HEK293 (cell line): ENCODE measurements around the gene CCDC8.

Source experiments
- CTCF ChIA-PET: fragments of 350-600 bp; formaldehyde crosslinking; extraction: SDS; loops from one replicate; lab custom pipeline; 2021; ENCODE audit warnings: antibody characterized with exemption; lab: Yijun Ruan, JAX
- POLR2A ChIA-PET: fragments of 300-600 bp; formaldehyde crosslinking; extraction: SDS; loops from one replicate; lab custom pipeline; 2020; ENCODE audit warnings: antibody characterized with exemption, inconsistent platforms; lab: Yijun Ruan, JAX
- H3K27ac ChIP-seq: fragments of 200-500 bp; sonication (Bioruptor generic); 2 replicates; pipeline ENCODE4 v1.5.1; 2014; ENCODE audit warnings: low read depth, low read length, control low read depth, inconsistent platforms; ENCODE audit errors: extremely low read depth
- H3K36me3 ChIP-seq, 2 experiments: fragments of 200-500 bp in 1 of 2; sonication (Bioruptor generic) in 1 of 2; 1 replicate in 1 of 2; 2 replicates in 1 of 2; pipeline ENCODE4 v1.5.1; 2014 to 2017; ENCODE audit warnings: inconsistent platforms in 2 of 2, low read length in 2 of 2; ENCODE audit not compliant: control insufficient read depth in 2 of 2, insufficient read depth in 1 of 2
- H3K4me1 ChIP-seq: fragments of 200-500 bp; sonication (Bioruptor generic); 2 replicates; pipeline ENCODE4 v1.5.1; 2014; ENCODE audit warnings: mild to moderate bottlenecking, low read length, inconsistent platforms; ENCODE audit not compliant: control insufficient read depth, insufficient read depth
- H3K4me3 ChIP-seq: 2 replicates; pipeline ENCODE4 v1.5.1; 2011; ENCODE audit warnings: low read depth, mild to moderate bottlenecking, control low read depth, low read length, moderate library complexity
- H3K9me3 ChIP-seq: fragments of 200-500 bp; sonication (Bioruptor generic); 2 replicates; pipeline ENCODE4 v1.5.1; 2014; ENCODE audit warnings: low read depth, low read length, inconsistent platforms; ENCODE audit not compliant: control insufficient read depth, insufficient read depth
- GFI1B ChIP-seq: fragments of 450-650 bp; formaldehyde crosslinking; IDR thresholded peaks from 2 replicates; pipeline ENCODE4 v1.5.1; 2016; ENCODE audit warnings: missing biosample characterization, missing genetic modification characterization
- GLIS1 ChIP-seq: fragments of 450-650 bp; formaldehyde crosslinking; IDR thresholded peaks from 2 replicates; pipeline ENCODE4 v1.5.1; 2016; ENCODE audit warnings: missing biosample characterization, missing genetic modification characterization
- HIC1 ChIP-seq: fragments of 450-650 bp; formaldehyde crosslinking; IDR thresholded peaks from 2 replicates; pipeline ENCODE4 v1.5.1; 2016; ENCODE audit warnings: missing biosample characterization, missing genetic modification characterization
- KLF17 ChIP-seq: fragments of 450-650 bp; formaldehyde crosslinking; IDR thresholded peaks from 2 replicates; pipeline ENCODE4 v1.5.1; 2016; ENCODE audit warnings: missing biosample characterization, missing genetic modification characterization
- MEIS1 ChIP-seq: sonication (generic); formaldehyde crosslinking; IDR thresholded peaks from 2 replicates; pipeline ENCODE4 v1.8.1; 2022; ENCODE audit warnings: missing genetic modification reagents, mild to moderate bottlenecking, borderline replicate concordance
- RBAK ChIP-seq: fragments of 450-650 bp; formaldehyde crosslinking; IDR thresholded peaks from 2 replicates; pipeline ENCODE4 v1.5.1; 2016; ENCODE audit warnings: missing biosample characterization, missing genetic modification characterization
- SETDB1 ChIP-seq: IDR thresholded peaks from one replicate; pipeline ENCODE4 v1.6.1; 2017; ENCODE audit warnings: mild to moderate bottlenecking, low read length, moderate library complexity, mixed read lengths; ENCODE audit not compliant: insufficient read length
- TCF7L2 ChIP-seq: IDR thresholded peaks from 2 replicates; pipeline ENCODE4 v1.6.1; 2011; ENCODE audit warnings: low read depth, mild to moderate bottlenecking, inconsistent platforms, low read length, moderate library complexity, borderline replicate concordance
- ZBTB17 ChIP-seq: fragments of 450-650 bp; formaldehyde crosslinking; IDR thresholded peaks from 2 replicates; pipeline ENCODE4 v1.5.1; 2016; ENCODE audit warnings: missing biosample characterization, missing genetic modification characterization
- ZBTB6 ChIP-seq: fragments of 450-650 bp; formaldehyde crosslinking; IDR thresholded peaks from 2 replicates; pipeline ENCODE4 v1.5.1; 2017; ENCODE audit warnings: missing biosample characterization, missing genetic modification characterization
- ZNF18 ChIP-seq: fragments of 450-650 bp; formaldehyde crosslinking; IDR thresholded peaks from 2 replicates; pipeline ENCODE4 v1.5.1; 2016; ENCODE audit warnings: missing biosample characterization, missing genetic modification characterization
- ZNF514 ChIP-seq: fragments of 450-650 bp; formaldehyde crosslinking; IDR thresholded peaks from 2 replicates; pipeline ENCODE4 v1.5.1; 2016; ENCODE audit warnings: missing biosample characterization, missing genetic modification characterization
- ZNF768 ChIP-seq: fragments of 450-650 bp; formaldehyde crosslinking; IDR thresholded peaks from 2 replicates; pipeline ENCODE4 v1.5.1; 2018; ENCODE audit warnings: missing biosample characterization, mild to moderate bottlenecking, missing genetic modification characterization
- ZSCAN4 ChIP-seq: fragments of 450-650 bp; formaldehyde crosslinking; IDR thresholded peaks from 2 replicates; pipeline ENCODE4 v1.5.1; 2017; ENCODE audit warnings: missing biosample characterization, missing genetic modification characterization
- TF ChIP-seq, protein P1 (sequence below): fragments of 450-650 bp; IDR thresholded peaks from 2 replicates; pipeline ENCODE4 v1.5.1; 2018; ENCODE audit warnings: missing biosample characterization, mild to moderate bottlenecking, missing genetic modification characterization

CCDC8 gene

GRCh38 chr19:46426035-46426505 is 12.7 kb upstream of the CCDC8 start (continued):
- no peak for TF ChIP-seq GFI1B (tag by site-specific recombination)

- no peaks in the 10 kb centered on the region for H3K9me3 ChIP-seq
- CTCF ChIA-PET = interaction anchor here (0.6 kb wide), 1 partner anchor 28 kb away, joined by 4 read pairs; no protein-coding TSS in a partner anchor
- no peak overlapping the region for H3K4me3 ChIP-seq
- POLR2A ChIA-PET = no interaction called here
- H3K27ac ChIP-seq = no peak overlapping the region
- peaks cover 7% of the 10 kb centered on the region for H3K4me1 ChIP-seq
- TF ChIP-seq ZNF514 (tag by site-specific recombination) = no peak
- no peak for TF ChIP-seq KLF17 (tag by site-specific recombination)
- no peak for TF ChIP-seq MEIS1 (CRISPR knock-in tag)
- no peak for TF ChIP-seq GLIS1
- TF ChIP-seq, protein P1, sequence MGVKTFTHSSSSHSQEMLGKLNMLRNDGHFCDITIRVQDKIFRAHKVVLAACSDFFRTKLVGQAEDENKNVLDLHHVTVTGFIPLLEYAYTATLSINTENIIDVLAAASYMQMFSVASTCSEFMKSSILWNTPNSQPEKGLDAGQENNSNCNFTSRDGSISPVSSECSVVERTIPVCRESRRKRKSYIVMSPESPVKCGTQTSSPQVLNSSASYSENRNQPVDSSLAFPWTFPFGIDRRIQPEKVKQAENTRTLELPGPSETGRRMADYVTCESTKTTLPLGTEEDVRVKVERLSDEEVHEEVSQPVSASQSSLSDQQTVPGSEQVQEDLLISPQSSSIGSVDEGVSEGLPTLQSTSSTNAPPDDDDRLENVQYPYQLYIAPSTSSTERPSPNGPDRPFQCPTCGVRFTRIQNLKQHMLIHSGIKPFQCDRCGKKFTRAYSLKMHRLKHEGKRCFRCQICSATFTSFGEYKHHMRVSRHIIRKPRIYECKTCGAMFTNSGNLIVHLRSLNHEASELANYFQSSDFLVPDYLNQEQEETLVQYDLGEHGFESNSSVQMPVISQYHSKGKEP = no peak
- no peak for TF ChIP-seq HIC1 (tag by site-specific recombination)
- TF ChIP-seq ZBTB17 (tag by site-specific recombination) = 0 out of 2 replicates have a peak, but pooled peaks have one; percentile 28
- no peaks in the 10 kb centered on the region for H3K36me3 ChIP-seq
Observed at GRCh38 chr19:46423188-46423587, 9.8 kb upstream of the CCDC8 start.

DNA sequence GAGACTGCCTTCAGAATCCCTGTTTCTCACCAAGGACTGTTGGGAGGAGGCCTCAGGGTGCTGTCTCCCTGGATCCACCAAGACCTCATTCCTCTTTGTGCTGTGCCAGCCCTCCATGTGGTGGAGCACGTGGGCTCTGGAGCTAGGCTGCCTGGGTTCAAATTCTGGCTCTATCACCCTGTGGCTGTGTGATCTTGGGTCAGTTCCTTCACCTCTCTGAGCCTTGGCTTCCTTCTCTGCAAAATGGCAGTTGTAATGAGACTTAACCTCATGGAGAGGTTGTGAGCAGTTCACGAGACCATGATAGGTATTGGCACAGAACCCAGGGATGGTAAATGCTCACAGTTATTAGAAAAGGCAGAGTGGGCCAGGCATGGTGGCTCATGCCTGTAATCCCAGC is 9.0 kb upstream of the CCDC8 start:
- TF ChIP-seq SETDB1 (no peak), ZBTB6 (tag by site-specific recombination) (peak; percentile 43; the same call in 1 of the 2 replicates), ZSCAN4 (tag by site-specific recombination) (no peak), RBAK (no peak), ZNF18 (tag by site-specific recombination) (no peak), TCF7L2 (no peak), ZNF768 (tag by site-specific recombination) (peak; percentile 41; the same call in 1 of the 2 replicates)
- TF ChIP-seq, all 188 proteins: peak for 2
- H3K9me3 ChIP-seq = no peaks in the 10 kb centered on the region
- no peak overlapping the region for H3K4me3 ChIP-seq
- no peaks in the 10 kb centered on the region for H3K36me3 ChIP-seq
- H3K4me1 ChIP-seq = peaks cover 7% of the 10 kb centered on the region
- H3K27ac ChIP-seq = no peak overlapping the region
- POLR2A ChIA-PET = no interaction called here
- CTCF ChIA-PET = interaction anchor here (1.1 kb wide), 1 partner anchor 65 kb away, joined by 3 read pairs; no protein-coding TSS in a partner anchor
